ENCODE results near the gene HCRT. TPM values are rescaled to one million over a fixed set of nuclear protein-coding genes. Genes with fewer than 3 reads are reported as not detected.

HCRT gene
- total RNA-seq, 3 donors from 2014 or later: not detected

GRCh38 chr17:42180922-42181850 is 4.1 kb downstream of the HCRT start, which contains the start of gene KCNH4:
Gene KCNH4, minus strand, starts transcription at chr17:42181142. Its CDS starts 197 bp downstream, at chr17:42180945.
- Histone ChIP-seq H3K4me1 (peaks cover 3 to 17% of the 10 kb centered on the region in 2 donors), H3K27ac (no peak within 1 kb of the TSS), H3K36me3 (no peaks in the 10 kb centered on the region), H3K9me3 (no peaks in the 10 kb centered on the region), H3K27me3 (peaks cover 6 to 32% of the 10 kb centered on the region in 2 donors), H3K4me3 (peak within 1 kb of the TSS; percentile 38 to 61 (median 43))
- TF ChIP-seq CTCF (IDR thresholded peaks at IDR 0.05): peak in 2 of 3 donors; percentile 40 to 50
- TF ChIP-seq POLR2A (IDR thresholded peaks at IDR 0.05): no peak
- DNase-seq (ENCODE audit: low spot score in 2 of 2): peak in 1 of 2 donors; percentile 33
- intact Hi-C loops (cut with DNase I; ENCODE audit: low total_unique reads): no loop called here

- Histone ChIP-seq H3K27me3 (peaks cover 6 to 32% of the 10 kb centered on the region in 2 donors), H3K4me1 (peaks cover 3 to 17% of the 10 kb centered on the region in 2 donors), H3K9me3 (no peaks in the 10 kb centered on the region), H3K27ac (no peak overlapping the region), H3K36me3 (no peaks in the 10 kb centered on the region), H3K4me3 (peak overlapping the region; percentile 38 to 61 (median 43))
- no peak for DNase-seq (ENCODE audit: low spot score in 2 of 2)
- no peak for TF ChIP-seq POLR2AphosphoS5 (IDR thresholded peaks at IDR 0.05)
- no peak for TF ChIP-seq POLR2A (IDR thresholded peaks at IDR 0.05)
- TF ChIP-seq CTCF (IDR thresholded peaks at IDR 0.05): no peak
- intact Hi-C loops (cut with DNase I; ENCODE audit: low total_unique reads): no loop called here
Observed at GRCh38 chr17:42180411-42180921, 4.8 kb downstream of the HCRT start.

- TF ChIP-seq POLR2A (IDR thresholded peaks at IDR 0.05): no peak
- TF ChIP-seq CTCF (IDR thresholded peaks at IDR 0.05): no peak
- no peak for TF ChIP-seq POLR2AphosphoS5 (IDR thresholded peaks at IDR 0.05)
- DNase-seq (ENCODE audit: low spot score in 2 of 2): no peak
- H3K36me3 ChIP-seq: no peaks in the 10 kb centered on the region
- peaks cover 3 to 17% of the 10 kb centered on the region in 2 donors for H3K4me1 ChIP-seq
- intact Hi-C loops (cut with DNase I; ENCODE audit: low total_unique reads): no loop called here
- H3K9me3 ChIP-seq: no peaks in the 10 kb centered on the region
- H3K27me3 ChIP-seq: peaks cover 6 to 32% of the 10 kb centered on the region in 2 donors
- peak overlapping the region in 1 of 3 donors; percentile 61 for H3K4me3 ChIP-seq
- no peak overlapping the region for H3K27ac ChIP-seq
Observed at GRCh38 chr17:42179911-42180410, 5.3 kb downstream of the HCRT start.

- no peak overlapping the region for H3K4me3 ChIP-seq
- H3K4me1 ChIP-seq: peaks cover 3 to 17% of the 10 kb centered on the region in 2 donors
- no peak for DNase-seq (ENCODE audit: low spot score in 2 of 2)
- H3K27ac ChIP-seq: no peak overlapping the region
- peaks cover 6 to 32% of the 10 kb centered on the region in 2 donors for H3K27me3 ChIP-seq
- no peaks in the 10 kb centered on the region for H3K36me3 ChIP-seq
- no peaks in the 10 kb centered on the region for H3K9me3 ChIP-seq
- intact Hi-C loops (cut with DNase I; ENCODE audit: low total_unique reads): no loop called here
- TF ChIP-seq CTCF (IDR thresholded peaks at IDR 0.05) (no peak), POLR2A (IDR thresholded peaks at IDR 0.05) (no peak), POLR2AphosphoS5 (IDR thresholded peaks at IDR 0.05) (no peak)
Observed at GRCh38 chr17:42179335-42179734, 5.9 kb downstream of the HCRT start.

GRCh38 chr17:42178817-42179216 is 6.4 kb downstream of the HCRT start:
- H3K9me3 ChIP-seq: no peaks in the 10 kb centered on the region

More at GRCh38 chr17:42178817-42179216, 6.4 kb downstream of the HCRT start:
- Histone ChIP-seq H3K36me3 (no peaks in the 10 kb centered on the region), H3K4me3 (no peak overlapping the region), H3K4me1 (peaks cover 3 to 15% of the 10 kb centered on the region in 2 donors), H3K27ac (no peak overlapping the region), H3K27me3 (peaks cover 6 to 32% of the 10 kb centered on the region in 2 donors)
- TF ChIP-seq POLR2AphosphoS5 (IDR thresholded peaks at IDR 0.05) (no peak), CTCF (IDR thresholded peaks at IDR 0.05) (no peak), POLR2A (IDR thresholded peaks at IDR 0.05) (no peak)
- intact Hi-C loops (cut with DNase I; ENCODE audit: low total_unique reads): no loop called here
- no peak for DNase-seq (ENCODE audit: low spot score in 2 of 2)
